GM21526 (cell line): ENCODE results near the gene RSPH10B.
"Not testable (repeated sequence)": the region's sequence is repeated elsewhere in the genome, so short reads cannot be mapped to it uniquely, and the experiment has no call there.

Experiments used
- ATAC-seq: cut with Tn5 transposase; IDR thresholded peaks from one replicate; pipeline ENCODE4 v1.9.1; 2021; ENCODE audit warnings: moderate library complexity; ENCODE audit not compliant: unreplicated experiment, low FRiP score

RSPH10B gene

DNA sequence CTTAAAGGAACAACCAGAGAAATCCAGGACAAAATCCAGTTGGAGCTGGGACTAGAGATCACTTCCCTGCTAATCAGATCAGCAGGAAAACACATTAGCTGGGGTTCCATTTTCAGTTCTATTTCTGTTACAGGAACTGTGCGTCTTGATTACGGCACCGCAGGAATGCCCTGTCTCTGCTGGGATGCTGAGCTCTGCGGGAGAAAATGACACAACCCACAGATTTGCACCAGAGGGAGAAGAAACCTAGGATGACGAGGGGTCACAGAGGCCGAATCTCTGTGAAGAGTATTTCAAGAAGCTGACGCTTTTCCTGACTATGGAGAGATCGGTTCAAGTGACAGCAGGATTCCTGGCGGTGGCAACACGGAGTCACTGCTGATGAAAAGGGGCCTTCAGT, 40.2 kb downstream of the RSPH10B start:
- not testable (repeated sequence) for ATAC-seq

DNA sequence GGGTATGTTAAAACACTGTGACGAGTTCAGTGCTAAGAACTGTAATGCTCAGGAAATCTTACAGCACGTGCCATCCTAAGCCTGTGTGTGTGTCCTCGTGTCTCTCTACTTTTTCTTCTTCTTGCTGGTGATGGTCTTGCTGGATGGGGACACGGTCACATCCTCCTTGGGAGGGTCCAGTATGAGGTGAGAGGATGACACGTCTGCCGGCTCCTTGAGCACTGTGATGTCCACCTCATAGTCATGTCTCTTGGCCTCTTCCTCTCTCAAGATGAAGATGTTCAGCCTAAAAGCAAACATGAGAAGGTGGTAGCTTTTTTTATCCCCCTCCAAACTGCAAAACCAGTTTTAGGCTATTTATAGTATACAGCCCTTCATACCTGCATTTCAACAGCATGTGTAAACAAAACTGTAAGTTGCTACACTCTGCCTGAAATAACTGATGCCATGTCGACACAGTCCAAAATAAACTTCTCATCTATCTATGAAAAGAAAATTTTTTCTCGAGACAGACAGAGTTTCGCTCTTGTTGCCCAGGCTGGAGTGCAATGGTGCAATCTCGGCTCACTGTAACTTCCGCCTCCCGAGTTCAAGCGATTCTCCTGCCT, 44.1 kb downstream of the RSPH10B start:
- ATAC-seq: not testable (repeated sequence)

- ATAC-seq: not testable (repeated sequence)
Observed at GRCh38 chr7:5924630-5925029, 45.9 kb downstream of the RSPH10B start.

GRCh38 chr7:5924180-5924579, 46.3 kb downstream of the RSPH10B start:
- not testable (repeated sequence) for ATAC-seq

- not testable (repeated sequence) for ATAC-seq
Observed at GRCh38 chr7:5916529-5916928, 54.0 kb downstream of the RSPH10B start.

DNA sequence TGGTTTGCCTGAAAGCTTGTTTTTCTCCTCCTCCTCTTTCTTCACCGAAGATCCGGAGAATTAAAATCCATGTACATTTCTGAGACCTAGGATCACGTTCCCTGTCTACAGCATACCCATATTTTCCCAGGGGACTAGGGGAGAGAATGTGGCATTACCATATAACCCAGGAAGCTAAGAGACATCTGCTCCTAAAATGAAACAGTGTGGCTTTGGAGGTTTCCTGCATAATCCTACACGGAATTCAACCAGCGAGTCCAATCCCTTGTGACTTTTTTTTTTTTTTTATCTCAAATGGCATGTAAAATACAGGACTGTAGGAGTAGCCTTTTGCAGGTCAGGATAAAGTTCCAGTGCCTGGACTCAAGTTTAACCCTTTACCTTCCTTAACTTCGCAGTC, 61.7 kb downstream of the RSPH10B start:
- ATAC-seq: not testable (repeated sequence)

DNA sequence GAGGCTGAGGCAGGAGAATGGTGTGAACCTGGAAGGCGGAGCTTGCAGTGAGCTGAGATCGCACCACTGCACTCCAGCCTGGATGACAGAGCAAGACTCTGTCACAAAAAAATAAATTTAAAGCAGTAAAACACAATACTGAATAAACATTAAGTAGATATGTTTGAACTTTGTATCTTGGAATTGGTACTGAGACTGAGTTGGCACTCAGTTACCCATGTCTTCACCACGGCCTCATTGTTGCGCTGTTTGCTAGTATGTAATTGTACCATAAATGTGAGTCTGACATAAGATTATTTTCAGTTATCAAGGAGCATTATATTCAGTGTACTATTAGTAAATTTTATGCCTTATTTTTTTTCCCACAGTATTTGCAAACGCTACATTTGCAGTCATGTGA, 65.8 kb downstream of the RSPH10B start:
- ATAC-seq: not testable (repeated sequence)

- not testable (repeated sequence) for ATAC-seq
Observed at GRCh38 chr7:5903002-5903401, 67.5 kb downstream of the RSPH10B start.

- peak; percentile 69 for ATAC-seq
Observed at GRCh38 chr7:5898480-5899224, 71.8 kb downstream of the RSPH10B start, which contains the start of gene CCZ1. Gene CCZ1 (plus strand): TSS chr7:5898733. CDS start chr7:5898800, 67 bp downstream.

GRCh38 chr7:5897369-5897919, 73.0 kb downstream of the RSPH10B start:
- ATAC-seq: not testable (repeated sequence)

DNA sequence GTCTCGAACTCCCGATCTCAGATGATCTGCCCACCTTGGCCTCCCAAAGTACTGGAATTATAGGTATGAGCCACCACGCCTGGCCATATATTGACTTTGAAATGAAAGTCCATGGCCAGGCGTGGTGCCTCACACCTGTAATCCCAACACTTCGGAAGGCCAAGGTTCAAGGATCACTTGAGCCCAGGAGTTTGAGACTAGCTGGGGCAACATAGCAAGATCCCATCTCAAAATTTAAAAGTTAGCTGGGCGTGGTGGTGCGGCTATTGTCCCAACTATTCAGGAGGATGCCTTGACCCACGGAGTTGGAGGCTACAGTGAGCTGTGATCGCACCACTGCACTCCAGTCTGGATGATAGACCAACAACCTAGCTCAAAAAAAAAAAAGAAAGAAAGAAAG, 78.0 kb downstream of the RSPH10B start:
- ATAC-seq: no peak

DNA sequence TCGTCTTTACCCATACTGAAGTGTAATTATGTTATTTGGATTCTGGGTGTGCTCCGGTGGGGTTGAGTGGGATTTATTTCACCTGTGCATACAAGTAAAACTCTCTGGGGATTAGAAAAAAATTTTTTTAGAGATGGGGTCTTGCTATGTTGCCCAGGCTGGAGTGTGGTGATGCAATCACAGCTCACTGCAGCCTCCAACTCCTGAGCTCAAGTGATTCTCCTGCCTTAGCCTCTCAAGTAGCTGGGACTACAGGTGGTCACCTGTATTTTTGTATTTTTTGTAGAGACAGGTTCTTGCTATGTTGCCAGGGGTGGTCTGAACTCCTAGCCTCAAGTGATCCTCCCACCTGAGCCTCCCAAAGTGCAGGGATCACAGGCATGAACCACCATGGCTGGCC, 80.2 kb downstream of the RSPH10B start:
- ATAC-seq: not testable (repeated sequence)

- ATAC-seq: not testable (repeated sequence)
Observed at GRCh38 chr7:5888021-5888420, 82.5 kb downstream of the RSPH10B start.

DNA sequence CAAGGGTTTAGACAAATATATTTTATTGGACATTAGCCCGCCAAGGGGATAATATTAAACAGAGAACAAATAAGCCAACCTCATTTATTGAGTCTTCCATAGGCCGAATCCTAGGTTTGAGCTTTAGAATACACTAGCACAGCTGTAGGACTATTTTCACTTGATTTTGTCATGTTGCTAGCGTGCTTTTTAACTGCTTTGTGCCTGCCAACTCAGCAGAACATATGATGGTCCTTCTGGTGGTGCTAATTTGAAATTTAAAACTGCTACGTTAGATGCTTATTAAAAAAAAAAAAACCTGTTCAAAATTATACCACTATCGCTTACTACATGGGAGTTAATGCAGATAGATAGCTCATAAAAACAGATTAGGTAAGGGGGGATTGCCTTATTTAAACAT, 86.1 kb downstream of the RSPH10B start:
- ATAC-seq: not testable (repeated sequence)

GRCh38 chr7:5880106-5880505, 90.4 kb downstream of the RSPH10B start:
- not testable (repeated sequence) for ATAC-seq

GRCh38 chr7:5879591-5879990, 90.9 kb downstream of the RSPH10B start:
- not testable (repeated sequence) for ATAC-seq
